Activated CD4-positive, alpha-beta T cell treated with anti-CD3 and anti-CD28 coated beads, Interleukin-2, Interleukin-6, amounts not matched to agents 100 ng/mL and 50 ng/mL, durations not matched to agents 16 hours and 8 hours (primary cell): ENCODE data around the gene MAP7D2.

ENCODE experiments used
- DNase-seq: peaks from one replicate; pipeline ENCODE4 v3.0.0-alpha.2; 2020

MAP7D2 gene

DNA sequence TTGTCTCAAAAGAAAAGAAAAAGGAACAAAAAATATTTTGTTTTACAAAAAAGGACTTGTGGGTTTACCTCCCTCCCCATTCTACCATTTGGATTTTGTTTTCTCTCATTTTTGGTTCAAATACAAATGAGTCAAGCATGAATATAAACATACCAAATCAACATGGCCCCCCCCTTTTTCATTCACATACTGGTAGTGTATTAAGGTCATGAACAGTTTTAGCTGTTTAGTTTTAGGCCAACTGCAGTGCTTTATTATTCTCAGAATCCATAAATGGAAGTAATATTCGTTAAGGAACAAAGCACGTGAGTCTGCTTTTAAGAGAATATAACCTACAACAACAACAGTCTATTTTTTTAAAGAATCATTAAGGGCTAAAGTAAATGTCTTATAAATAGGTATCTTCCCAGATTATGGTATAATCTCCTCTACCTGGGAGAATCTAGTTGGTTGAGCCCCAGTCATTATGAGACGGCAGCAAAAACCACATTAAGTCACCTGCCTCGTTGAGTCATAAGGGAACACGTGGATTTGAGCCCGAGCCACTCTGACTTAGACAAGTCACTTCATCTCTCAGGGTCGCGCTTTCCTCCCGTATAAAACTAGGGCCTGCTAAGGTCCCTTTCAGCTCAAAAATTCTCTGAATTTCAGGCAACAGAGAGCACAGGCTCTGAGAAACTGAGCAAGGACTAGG, 152.5 kb downstream of the MAP7D2 start:
- DNase-seq, result peak; percentile 77

DNA sequence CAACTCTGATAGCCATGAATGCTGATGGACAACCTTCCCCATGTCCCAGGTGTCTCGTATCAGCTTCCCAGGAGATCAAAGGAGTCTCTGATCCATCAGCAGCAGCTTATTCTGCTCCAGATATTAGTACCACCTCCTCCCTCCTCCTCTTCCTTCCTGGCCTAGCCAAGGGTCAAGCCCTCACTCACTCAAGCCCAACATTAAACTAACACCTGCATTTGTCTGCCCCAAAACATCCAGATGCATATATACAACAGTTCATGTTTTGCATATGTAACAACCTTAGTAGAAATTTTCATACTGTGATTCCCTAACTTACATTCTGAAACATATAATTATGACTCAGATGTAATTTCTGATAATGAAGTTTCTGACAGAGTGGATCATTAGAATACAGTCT, 155.8 kb downstream of the MAP7D2 start:
- no peak for DNase-seq

DNA sequence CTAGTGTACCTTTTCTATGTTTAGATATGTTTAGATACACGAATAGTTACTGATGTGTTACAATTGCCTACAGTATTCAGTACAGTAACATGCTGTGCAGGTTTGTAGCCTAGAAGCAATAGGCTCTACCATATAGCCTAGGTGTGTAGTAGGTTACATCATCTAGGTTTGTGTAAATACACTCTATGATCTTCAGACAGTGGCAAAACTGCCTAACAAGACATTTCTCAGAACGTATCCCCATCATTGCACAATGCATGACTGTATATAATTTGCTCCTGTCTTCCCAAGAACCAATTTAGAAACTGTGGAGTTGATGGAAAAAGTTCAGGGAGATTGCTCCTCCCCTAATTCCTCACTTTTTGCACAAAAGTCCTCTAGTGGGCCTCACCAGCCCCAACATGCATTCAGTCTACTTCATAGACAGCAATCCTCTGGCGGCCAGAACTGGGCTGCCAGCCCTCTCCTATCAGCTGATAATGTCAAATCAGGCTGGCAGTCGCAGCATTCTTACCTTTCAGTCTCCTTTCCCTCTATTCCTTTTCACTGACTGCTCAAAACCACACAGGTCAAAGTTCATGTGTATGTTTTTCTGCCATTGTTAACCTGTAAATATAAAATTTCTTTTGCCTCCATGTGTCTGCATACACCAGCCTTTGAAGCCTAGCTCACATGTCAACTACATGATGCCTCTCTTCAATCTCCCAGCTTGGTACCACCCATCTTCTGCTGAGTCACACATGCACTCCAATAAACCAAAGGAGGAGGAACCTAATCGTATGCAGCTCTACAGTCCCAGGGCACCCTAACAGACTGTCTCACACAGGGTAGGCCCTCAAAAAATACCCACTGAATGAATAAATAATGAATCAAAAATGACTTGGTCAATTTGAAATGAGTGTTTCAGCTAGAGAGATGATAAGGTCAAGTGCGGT, 157.9 kb downstream of the MAP7D2 start:
- no peak for DNase-seq

DNA sequence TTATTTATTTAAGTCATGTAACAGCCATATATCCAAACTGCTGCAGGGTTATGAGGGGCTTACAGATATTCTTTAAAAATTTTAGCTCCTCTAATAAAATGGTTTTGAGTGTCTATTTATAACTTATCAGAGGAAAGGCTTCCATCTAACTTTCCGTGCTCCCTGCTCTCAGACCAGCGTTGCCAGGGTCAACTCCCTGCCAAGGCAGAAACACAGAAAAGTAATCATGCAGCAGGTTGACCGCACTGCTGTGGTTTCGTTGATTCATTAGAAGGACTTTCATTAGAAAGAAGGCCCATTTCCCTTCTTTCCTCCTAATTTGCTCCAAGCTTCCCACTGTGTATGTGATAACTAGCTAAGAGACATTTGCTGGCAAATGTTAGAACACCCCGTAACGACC, 159.8 kb downstream of the MAP7D2 start:
- no peak for DNase-seq
